Skeletal muscle tissue (tissue), 4 donors: ENCODE results near the gene KIF23. TPM values are rescaled to one million over a fixed set of nuclear protein-coding genes. Genes with fewer than 3 reads are reported as not detected.

Source experiments
- H3K27ac ChIP-seq: one replicate; pipeline ENCODE4 v1.7.0; 2013; ENCODE audit warnings: mild to moderate bottlenecking, low read depth, low read length, inconsistent platforms
- H3K27me3 ChIP-seq, 3 donors: one replicate each; pipeline ENCODE4 v1.7.0; 2013; ENCODE audit warnings: low read length in 3 of 3; ENCODE audit not compliant: control insufficient read depth in 3 of 3, insufficient read depth in 3 of 3
- H3K36me3 ChIP-seq, 3 donors: one replicate each; pipeline ENCODE4 v1.7.0; 2013; ENCODE audit warnings: low read length in 3 of 3; ENCODE audit not compliant: control insufficient read depth in 3 of 3, insufficient read depth in 3 of 3
- H3K4me1 ChIP-seq, 3 donors: one replicate each; pipeline ENCODE4 v1.7.0; 2013; ENCODE audit warnings: low read length in 3 of 3, mild to moderate bottlenecking in 3 of 3; ENCODE audit not compliant: control insufficient read depth in 3 of 3, insufficient read depth in 3 of 3
- H3K4me3 ChIP-seq, 3 donors: one replicate each; pipeline ENCODE4 v1.7.0; 2013; ENCODE audit warnings: low read length in 3 of 3
- H3K9ac ChIP-seq, 3 donors: one replicate each; pipeline ENCODE4 v1.7.0; 2013; ENCODE audit warnings: low read length in 3 of 3, mild to moderate bottlenecking in 3 of 3, moderate library complexity in 2 of 3, low read depth in 1 of 3
- H3K9me3 ChIP-seq, 3 donors: one replicate each; pipeline ENCODE4 v1.7.0; 2013; ENCODE audit warnings: low read length in 3 of 3; ENCODE audit not compliant: control insufficient read depth in 3 of 3
- total RNA-seq: library from RNA; depleted of rRNA; stranded (reverse); fragments of >200 nt; gene quantifications from one replicate; pipeline ENCODE4 v1.2.3, GENCODE V29; 2014
- donor health status: Osteomylitis.

Gene KIF23
- total RNA-seq, 1 donor from 2014 or later: 13.0 TPM

DNA sequence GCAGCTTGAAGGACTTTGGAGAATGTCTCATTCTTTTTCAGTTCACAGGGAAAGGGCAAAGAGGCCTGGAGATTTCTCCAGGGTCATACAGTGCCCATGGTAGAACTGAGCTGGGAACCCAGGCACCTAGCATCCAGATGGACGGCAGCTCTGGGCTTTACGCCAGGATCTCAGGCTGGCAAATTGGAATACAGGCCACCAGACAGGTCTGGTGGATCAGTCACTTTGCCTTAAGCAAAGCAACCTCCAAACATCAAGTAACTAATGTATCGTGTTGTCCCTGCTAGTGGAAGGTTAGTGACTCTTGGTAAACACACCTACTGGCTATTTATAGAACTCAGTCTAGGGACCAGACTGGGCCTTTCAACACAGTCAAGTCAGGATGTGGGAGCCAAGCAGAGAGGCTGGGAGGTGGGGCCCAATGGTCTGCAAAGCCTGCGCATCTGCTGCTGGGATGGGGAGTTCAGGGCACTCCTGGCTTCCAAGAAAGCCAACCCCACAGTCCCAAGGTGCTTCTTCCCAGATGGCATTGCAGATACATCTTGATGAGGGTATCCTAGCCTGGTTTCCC is 68.6 kb downstream of the KIF23 start:
- Histone ChIP-seq H3K9me3 (peaks cover 0 to 4% (median 0%) of the 10 kb centered on the region in 3 donors), H3K27ac (no peak overlapping the region), H3K4me1 (peaks cover 4 to 9% (median 9%) of the 10 kb centered on the region in 3 donors), H3K4me3 (no peak overlapping the region), H3K9ac (no peak overlapping the region), H3K27me3 (no peaks in the 10 kb centered on the region), H3K36me3 (no peaks in the 10 kb centered on the region)

DNA sequence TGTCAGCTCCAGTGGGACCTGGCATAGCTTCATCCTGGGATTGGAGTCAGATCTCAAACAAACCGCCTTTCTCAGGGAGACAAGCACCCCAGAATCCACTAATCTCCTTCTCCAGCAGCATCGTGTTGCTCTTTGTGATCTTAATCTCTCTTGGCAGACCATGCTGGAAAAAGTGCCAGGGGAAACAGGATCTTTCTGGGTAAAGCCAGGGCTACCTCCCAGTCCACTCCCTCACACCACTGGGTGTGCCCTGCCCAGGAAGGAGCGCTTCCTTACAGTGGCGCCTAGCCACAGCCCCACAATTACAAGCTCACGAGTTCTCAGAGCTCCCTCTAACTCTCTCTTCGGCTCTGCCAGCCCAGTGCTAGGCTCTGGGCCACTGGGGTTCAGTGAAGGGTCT is 70.7 kb downstream of the KIF23 start:
- H3K4me3 ChIP-seq: no peak overlapping the region

DNA sequence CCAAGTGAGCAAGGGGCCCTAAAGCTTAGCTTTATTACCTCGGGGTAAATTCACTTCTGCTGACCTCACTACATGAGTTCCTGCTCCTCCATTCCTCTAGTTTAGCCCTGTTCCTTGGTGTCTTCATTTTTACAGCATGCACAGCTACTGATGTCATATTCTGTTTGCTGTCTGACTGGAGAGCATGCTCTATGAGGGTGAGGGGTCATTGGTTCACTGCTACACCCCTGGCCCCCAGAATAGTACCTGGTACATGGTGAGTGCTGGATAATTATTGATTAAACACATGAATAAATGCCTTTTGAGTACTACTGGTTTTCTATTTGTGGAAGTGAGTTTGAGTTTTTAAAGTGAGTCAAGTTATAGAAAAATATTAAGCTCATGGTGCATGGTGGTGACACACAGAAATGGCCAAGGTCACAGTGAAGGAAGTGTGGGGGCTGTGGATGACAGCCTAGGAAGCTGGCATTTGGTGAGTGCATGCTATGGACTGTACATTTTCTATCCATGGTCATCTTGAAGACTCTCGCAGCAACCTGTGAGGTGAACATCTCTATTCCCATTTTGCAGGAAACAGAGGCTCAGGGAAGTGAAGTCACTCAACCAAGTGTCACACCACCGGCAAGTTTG is 72.4 kb downstream of the KIF23 start:
- H3K27me3 ChIP-seq: no peaks in the 10 kb centered on the region
- H3K9ac ChIP-seq: no peak overlapping the region
- H3K27ac ChIP-seq: no peak overlapping the region
- peaks cover 8 to 23% (median 18%) of the 10 kb centered on the region in 3 donors for H3K4me1 ChIP-seq
- no peak overlapping the region for H3K4me3 ChIP-seq
- H3K9me3 ChIP-seq: no peaks in the 10 kb centered on the region
- no peaks in the 10 kb centered on the region for H3K36me3 ChIP-seq

More for the DNA sequence above, 70.7 kb downstream of the KIF23 start:
- peaks cover 0 to 3% (median 0%) of the 10 kb centered on the region in 3 donors for H3K9me3 ChIP-seq
- no peak overlapping the region for H3K27ac ChIP-seq
- no peaks in the 10 kb centered on the region for H3K36me3 ChIP-seq
- no peaks in the 10 kb centered on the region for H3K27me3 ChIP-seq
- H3K9ac ChIP-seq: peak overlapping the region in 1 of 3 donors; percentile 28
- peaks cover 6 to 12% (median 9%) of the 10 kb centered on the region in 3 donors for H3K4me1 ChIP-seq

DNA sequence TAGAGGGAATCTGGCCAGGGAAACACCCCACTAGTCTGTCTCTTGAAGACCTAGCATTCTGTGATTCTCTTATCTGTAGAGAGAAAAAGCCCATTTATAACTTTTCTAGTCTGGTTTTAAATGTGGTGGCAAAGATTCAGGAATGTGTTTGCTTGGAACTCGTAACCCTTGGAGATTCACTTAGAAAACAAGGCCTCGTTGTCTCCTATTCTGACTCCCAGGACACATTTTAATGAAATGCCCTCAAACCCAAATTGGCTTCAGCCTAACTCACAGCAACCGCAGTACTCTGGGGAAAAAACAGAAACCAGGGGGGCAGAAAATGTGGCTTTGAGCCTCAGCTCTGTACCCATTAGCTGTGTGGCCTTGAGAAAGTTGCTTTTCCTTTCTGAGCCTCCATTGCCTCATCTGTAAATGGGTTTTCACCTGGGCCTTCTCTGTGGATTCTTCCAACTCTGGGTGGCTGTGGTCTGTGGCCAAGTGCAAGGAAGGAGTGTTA is 75.0 kb downstream of the KIF23 start:
- Histone ChIP-seq H3K9me3 (no peaks in the 10 kb centered on the region), H3K36me3 (no peaks in the 10 kb centered on the region), H3K27me3 (no peaks in the 10 kb centered on the region), H3K9ac (no peak overlapping the region), H3K4me1 (peaks cover 8 to 20% (median 20%) of the 10 kb centered on the region in 3 donors), H3K4me3 (no peak overlapping the region), H3K27ac (no peak overlapping the region)

DNA sequence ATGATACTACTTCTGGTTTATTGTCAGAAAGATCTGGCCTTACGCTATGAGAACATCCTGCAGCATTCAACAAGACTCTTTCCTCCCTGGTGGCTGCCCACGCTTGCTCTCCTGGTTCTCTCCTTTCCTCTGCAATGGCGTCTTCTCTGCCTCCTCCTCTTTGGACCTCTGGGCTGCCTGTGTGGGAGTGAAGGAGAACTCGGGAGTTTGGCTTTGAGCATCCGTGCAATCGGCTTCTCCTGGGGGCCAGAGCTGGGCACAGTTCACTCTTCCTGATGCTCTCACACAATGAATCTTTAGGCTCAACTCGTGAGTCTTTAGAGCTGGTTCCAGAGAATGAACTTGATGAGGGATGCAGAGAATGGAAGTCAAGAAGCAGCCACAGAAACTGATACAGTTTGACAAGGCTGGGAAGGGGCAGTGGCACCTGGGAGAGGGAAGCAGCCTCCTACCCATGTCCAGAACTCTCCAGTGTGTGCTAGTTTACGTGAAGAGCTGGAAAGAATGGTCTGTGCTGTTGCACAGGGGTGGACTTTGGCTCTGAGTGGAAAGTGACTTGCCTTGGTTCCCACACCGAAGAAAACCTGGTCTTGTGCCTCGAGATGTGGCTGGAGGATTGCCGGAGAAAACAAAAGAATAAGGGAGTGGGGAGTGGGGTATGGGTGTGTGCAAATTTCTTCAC is 76.3 kb downstream of the KIF23 start:
- no peak overlapping the region for H3K4me3 ChIP-seq
- H3K4me1 ChIP-seq: peaks cover 4 to 14% (median 13%) of the 10 kb centered on the region in 3 donors
- peak overlapping the region; percentile 28 for H3K27ac ChIP-seq
- peak overlapping the region in 1 of 3 donors; percentile 41 for H3K9ac ChIP-seq
- no peaks in the 10 kb centered on the region for H3K27me3 ChIP-seq
- no peaks in the 10 kb centered on the region for H3K9me3 ChIP-seq
- H3K36me3 ChIP-seq: no peaks in the 10 kb centered on the region

DNA sequence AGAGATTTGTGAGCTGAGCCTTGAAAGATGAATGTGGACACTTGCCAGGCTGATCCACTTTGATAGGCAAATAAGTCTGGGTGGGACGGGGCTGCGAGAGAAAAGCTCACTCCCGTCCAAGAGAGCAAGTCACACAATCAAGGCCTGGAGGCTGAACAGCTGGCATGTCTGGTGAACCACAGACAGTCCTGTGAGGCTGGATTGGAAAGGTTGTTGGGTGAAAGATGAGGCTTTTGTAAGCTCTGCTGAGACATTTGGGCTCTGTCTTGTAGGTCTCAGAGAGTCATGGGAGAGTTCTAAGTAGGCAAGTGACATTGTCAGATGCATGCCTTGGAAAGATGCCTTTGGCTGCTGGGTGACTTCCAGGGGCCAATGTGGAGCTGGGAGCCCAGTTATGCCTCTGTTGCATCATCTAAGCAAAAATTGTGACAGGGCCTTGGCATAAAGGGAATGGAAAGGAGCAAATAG is 76.9 kb downstream of the KIF23 start:
- Histone ChIP-seq H3K36me3 (no peaks in the 10 kb centered on the region), H3K27me3 (no peaks in the 10 kb centered on the region), H3K4me3 (no peak overlapping the region), H3K9me3 (no peaks in the 10 kb centered on the region), H3K9ac (peak overlapping the region in 1 of 3 donors; percentile 41), H3K4me1 (peaks cover 4 to 14% (median 13%) of the 10 kb centered on the region in 3 donors), H3K27ac (peak overlapping the region; percentile 28)

- Histone ChIP-seq H3K27me3 (no peaks in the 10 kb centered on the region), H3K4me1 (peaks cover 4 to 15% (median 14%) of the 10 kb centered on the region in 3 donors), H3K27ac (no peak overlapping the region), H3K9ac (no peak overlapping the region), H3K9me3 (no peaks in the 10 kb centered on the region), H3K4me3 (no peak overlapping the region), H3K36me3 (no peaks in the 10 kb centered on the region)
Observed at GRCh38 chr15:69493406-69493805, 79.3 kb downstream of the KIF23 start.

DNA sequence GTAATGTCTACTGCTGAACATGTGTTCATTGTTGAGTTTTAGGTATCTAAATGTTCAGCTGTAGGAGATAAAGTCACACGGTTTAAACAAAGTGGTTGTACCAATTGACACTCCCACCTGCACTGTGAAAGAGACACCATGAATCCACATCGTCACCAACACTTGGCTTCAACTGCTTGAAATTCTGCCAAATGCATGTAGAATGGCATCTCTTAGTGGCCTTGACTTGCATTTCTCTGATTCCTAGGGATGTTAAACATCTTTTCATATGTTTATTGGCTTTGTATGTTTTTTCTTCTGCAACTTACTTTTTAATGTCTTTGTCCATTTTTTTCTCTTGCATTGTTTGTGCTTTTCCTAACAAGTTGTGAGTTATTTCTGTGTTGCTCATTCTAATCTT is 81.9 kb downstream of the KIF23 start:
- Histone ChIP-seq H3K9me3 (no peaks in the 10 kb centered on the region), H3K9ac (no peak overlapping the region), H3K36me3 (no peaks in the 10 kb centered on the region), H3K4me1 (peaks cover 10 to 25% (median 19%) of the 10 kb centered on the region in 3 donors), H3K27ac (no peak overlapping the region), H3K27me3 (no peaks in the 10 kb centered on the region), H3K4me3 (no peak overlapping the region)

DNA sequence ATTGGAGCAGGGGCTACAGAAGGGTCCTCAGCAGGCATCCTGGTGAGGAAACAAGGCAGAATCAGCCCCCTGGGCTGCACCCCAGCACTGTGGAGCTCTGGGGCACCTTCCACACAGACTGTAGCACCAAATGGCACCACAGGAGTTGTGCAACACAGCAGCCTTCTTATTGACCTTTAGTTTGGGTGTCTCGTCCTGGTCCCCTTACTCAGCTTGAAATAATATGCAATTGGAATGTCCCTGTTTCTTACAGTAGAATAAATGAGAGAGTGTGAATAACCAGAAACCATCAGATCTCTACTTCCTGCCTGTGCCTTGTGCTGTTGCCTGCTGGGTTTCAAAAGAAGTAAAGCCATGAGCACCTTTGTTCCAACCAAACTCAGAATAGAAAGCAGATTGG is 82.9 kb downstream of the KIF23 start:
- no peak overlapping the region for H3K4me3 ChIP-seq
- no peaks in the 10 kb centered on the region for H3K27me3 ChIP-seq
- H3K36me3 ChIP-seq: no peaks in the 10 kb centered on the region
- no peak overlapping the region for H3K9ac ChIP-seq
- H3K9me3 ChIP-seq: no peaks in the 10 kb centered on the region
- peaks cover 10 to 21% (median 15%) of the 10 kb centered on the region in 3 donors for H3K4me1 ChIP-seq
- no peak overlapping the region for H3K27ac ChIP-seq

DNA sequence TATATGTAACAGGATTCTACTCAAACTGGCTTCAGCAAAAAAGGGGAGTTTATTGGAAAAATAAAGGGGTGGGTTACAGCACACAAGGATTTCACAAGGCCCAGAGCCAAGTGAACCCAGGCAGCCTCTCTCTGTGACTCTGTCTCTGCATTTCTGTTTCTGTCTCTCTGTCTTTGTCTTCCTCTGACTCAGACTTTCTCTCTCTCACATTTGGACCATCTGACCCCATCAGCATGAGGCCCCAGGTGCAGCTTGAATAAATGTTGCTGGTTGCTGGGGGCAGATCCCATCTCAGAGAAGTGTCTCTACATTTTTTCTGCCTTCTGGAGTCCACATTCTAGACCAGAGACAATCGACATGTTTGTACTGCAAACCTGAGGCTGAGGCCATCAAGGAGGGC is 83.5 kb downstream of the KIF23 start:
- no peak overlapping the region for H3K9ac ChIP-seq
- H3K4me3 ChIP-seq: no peak overlapping the region
- H3K9me3 ChIP-seq: no peaks in the 10 kb centered on the region
- no peaks in the 10 kb centered on the region for H3K27me3 ChIP-seq
- H3K27ac ChIP-seq: no peak overlapping the region
- H3K36me3 ChIP-seq: no peaks in the 10 kb centered on the region
- H3K4me1 ChIP-seq: peaks cover 10 to 21% (median 15%) of the 10 kb centered on the region in 3 donors
